Kidney tubule cell (primary cell): ENCODE data around the gene EXOSC6.
"Not testable (repeated sequence)": the region's sequence is repeated elsewhere in the genome, so short reads cannot be mapped to it uniquely, and the experiment has no call there.

Source experiments
- DNase-seq: peaks from one replicate; pipeline ENCODE4 v3.0.0-alpha.2; 2018; ENCODE audit warnings: low spot score

Gene EXOSC6

DNA sequence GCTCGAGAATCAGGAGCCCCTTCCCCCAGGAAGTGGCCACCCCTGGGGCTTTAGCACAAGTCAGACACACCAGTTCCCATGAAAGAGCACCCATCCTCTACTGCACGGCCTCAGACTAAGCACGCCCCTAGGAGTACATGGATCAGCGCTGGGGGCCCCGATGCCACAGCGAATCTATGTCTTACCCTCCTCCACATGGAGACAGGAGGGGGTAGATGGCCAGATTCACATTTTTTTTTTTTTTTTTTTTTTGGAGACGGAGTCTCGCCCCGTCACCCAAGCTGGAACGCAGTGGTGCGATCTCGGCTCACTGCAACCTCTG is 3.2 kb upstream of the EXOSC6 start:
- DNase-seq: no peak

GRCh38 chr16:70254180-70254964 is 2.6 kb upstream of the EXOSC6 start:
- no peak for DNase-seq

GRCh38 chr16:70253291-70254106 is 1.8 kb upstream of the EXOSC6 start:
- DNase-seq: peak; percentile 42

DNA sequence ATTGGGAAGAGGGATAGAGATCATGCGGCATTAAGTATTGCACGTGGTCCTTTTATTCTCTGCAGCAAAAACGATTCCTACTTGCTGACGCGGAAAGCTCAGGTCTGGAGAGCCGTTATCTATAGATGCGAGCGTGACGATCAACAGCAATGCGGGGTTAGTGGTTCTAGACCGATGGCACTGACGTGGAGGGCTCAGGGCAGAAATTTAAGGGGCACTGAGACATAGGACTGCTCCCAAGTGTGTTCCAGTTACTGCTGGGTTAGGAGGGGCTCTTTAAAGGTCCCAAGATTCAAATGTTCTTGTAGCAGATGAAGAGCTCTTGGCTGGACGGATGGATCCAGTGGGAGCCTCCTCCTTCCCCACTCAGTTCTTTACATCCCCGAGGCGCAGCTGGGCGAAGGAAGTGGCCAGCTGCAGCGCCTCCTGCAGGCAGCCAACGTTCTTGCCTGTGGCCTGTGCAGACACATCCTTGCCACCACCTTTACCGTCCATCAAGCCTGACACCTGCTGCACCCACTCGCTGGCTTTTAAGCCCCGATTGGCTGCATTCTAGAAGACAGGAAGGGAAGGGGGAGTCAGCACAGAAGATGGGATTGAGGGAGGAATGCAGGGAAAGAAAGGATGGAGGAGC is 732 bp upstream of the EXOSC6 start:
- DNase-seq: peak; percentile 16

- peak; percentile 61 for DNase-seq
Observed at GRCh38 chr16:70250748-70251628, 752 bp downstream of the EXOSC6 start.

DNA sequence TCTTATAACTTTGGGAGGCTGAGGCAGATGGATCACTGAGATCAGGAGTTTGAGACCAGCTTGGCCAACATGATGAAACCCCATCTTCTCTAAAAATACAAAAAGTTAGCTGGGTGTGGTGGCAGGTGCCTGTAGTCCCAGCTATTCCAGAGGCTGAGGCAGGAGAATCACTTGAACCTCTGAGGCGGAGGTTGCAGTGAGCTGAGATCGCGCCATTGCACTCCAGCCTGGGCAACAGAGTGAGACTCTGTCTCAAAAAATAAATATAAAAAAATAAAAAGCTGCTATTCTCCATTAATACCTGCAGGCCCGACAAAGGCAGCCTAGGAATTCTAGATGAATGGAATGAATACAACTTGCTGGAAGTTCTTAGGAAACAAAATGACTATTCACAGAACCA is 2.0 kb downstream of the EXOSC6 start:
- not testable (repeated sequence) for DNase-seq

DNA sequence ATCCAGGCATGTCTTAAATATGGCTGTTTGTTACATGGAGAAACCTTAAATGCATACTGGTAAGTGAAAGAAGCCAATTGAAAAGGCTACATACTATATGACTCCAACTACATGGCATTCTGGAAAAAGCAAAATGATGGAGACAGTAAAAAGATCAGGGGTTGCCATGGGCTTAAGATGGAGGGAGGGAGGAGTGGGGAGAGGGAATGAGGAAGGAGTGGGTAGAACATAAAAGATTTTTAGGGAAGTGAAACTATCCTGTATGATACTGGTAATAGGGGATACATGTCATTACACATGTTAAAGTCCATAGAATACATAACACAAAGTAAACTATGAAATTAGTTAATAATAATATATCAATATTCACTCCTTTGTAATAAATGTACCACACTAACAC is 13.0 kb downstream of the EXOSC6 start:
- not testable (repeated sequence) for DNase-seq

- DNase-seq: not testable (repeated sequence)
Observed at GRCh38 chr16:70231831-70232230, 19.9 kb downstream of the EXOSC6 start.

DNA sequence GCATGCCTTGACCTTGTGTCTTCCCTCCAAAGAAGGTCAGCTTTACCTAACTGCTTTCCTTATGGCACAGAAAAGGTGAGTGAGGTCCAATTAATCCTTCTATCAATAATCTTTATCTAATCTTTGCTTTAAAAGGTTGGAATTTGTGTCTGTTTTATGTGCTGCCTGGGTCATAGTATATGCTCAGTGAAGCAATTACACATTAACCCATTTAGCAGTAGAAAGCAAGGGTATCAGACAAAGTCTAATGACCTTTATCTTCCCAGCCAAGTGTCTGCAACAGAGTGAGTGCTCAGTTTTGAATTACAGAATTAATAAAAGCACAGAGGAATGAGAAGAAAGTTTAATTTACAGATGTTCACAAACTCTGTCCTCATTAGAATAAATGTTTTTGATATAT is 25.7 kb downstream of the EXOSC6 start:
- not testable (repeated sequence) for DNase-seq

- DNase-seq: not testable (repeated sequence)
Observed at GRCh38 chr16:70225430-70225829, 26.3 kb downstream of the EXOSC6 start.

DNA sequence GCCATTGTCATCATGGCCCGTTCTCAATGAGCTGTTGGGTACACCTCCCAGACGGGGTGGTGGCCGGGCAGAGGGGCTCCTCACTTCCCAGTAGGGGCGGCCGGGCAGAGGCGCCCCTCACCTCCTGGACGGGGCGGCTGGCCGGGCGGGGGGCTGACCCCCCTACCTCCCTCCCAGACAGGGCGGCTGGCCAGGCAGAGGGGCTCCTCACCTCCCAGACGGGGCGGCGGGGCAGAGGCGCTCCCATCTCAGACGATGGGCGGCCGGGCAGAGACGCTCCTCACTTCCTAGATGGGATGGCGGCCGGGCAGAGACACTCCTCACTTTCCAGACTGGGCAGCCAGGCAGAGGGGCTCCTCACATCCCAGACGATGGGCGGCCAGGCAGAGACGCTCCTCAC is 27.1 kb downstream of the EXOSC6 start:
- not testable (repeated sequence) for DNase-seq

- not testable (repeated sequence) for DNase-seq
Observed at GRCh38 chr16:70223971-70224513, 27.7 kb downstream of the EXOSC6 start.

DNA sequence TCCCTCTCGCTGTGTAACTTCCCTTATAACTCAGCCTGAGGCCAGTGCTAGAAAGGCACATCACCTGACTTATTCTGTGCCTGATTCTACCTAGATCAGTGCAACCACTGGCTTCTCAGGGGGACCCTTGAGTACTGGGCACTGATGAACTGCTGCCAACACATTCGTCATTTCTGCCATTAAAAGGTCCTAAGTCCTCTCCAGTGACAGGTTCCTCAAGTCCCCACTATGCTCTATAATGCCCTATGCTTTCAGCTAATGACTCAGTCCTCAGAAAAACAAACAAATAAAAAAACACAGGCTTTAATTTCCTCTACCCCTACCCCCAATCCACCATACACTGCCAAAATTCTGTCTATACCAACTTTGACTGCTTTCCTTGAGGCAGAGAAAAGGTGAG is 28.5 kb downstream of the EXOSC6 start:
- DNase-seq: not testable (repeated sequence)

DNA sequence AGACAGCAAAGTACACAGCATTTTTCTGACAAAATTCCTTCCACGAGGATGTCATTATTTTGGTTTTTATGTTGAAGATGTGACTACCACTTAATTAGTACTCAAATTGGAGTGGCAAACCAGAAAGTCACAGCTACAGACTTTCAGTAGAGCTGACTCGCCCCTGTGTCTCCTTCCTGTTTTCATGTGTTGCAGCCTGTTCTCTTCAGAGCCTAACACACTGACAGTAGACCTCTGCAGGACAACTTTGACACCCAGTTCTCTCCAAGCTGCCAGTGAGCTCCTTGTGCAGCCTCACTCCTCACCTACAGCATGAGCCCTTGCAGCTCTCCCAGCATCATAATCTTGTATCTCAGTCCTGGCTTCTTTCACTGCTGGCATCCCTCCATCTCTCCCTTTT is 29.2 kb downstream of the EXOSC6 start:
- DNase-seq: not testable (repeated sequence)

DNA sequence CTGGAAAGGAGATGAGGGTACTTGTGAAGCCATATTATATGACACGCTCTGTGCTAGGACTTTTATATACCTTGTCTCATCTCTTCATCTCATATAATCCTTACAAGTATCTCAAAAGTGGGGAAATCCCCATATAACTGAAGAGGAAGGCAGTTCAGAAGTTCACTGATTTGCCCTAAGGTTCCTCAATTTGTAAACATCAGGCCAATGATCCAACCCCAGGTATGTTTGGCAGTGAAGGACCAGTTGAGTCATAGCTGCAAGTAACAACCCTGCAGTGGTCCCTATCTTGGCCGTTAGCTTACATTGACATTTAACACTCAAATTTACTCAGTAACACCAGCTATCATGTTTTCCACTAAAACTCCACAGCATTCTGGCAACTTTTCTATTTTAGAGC is 33.2 kb downstream of the EXOSC6 start:
- DNase-seq: not testable (repeated sequence)

GRCh38 chr16:70206382-70206781 is 45.4 kb downstream of the EXOSC6 start:
- not testable (repeated sequence) for DNase-seq

- DNase-seq: not testable (repeated sequence)
Observed at GRCh38 chr16:70204668-70205405, 46.9 kb downstream of the EXOSC6 start.

GRCh38 chr16:70204010-70204409 is 47.7 kb downstream of the EXOSC6 start:
- not testable (repeated sequence) for DNase-seq

- DNase-seq: not testable (repeated sequence)
Observed at GRCh38 chr16:70203508-70203907, 48.2 kb downstream of the EXOSC6 start.

- not testable (repeated sequence) for DNase-seq
Observed at GRCh38 chr16:70200063-70200462, 51.7 kb downstream of the EXOSC6 start.

DNA sequence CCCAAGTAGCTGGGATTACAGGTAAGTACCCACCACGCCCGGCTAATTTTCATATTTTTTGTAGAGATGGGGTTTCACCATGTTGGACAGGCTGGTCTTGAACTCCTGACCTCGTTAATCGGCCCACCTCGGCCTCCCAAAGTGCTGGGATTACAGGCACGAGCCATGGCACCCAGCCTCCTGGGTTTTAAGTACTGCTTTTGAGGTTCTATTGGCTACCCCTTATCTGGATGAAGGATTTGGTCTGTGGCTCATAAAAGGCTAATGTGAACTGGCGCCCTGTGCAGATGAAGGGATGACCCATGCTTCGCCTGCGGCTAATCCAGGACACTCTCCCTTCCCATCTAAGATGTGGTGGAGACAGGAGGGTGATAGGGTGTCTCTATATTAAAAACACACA is 52.6 kb downstream of the EXOSC6 start:
- not testable (repeated sequence) for DNase-seq
